GM06990 (cell line): ENCODE data around the gene PARVA.

Source experiments
- DNase-seq: peaks from one replicate; pipeline ENCODE4 v3.0.0-alpha.2; 2011; ENCODE audit not compliant: insufficient read length; ENCODE audit errors: extremely low read depth
- H3K27me3 ChIP-seq: replicated peaks from 2 replicates; pipeline ENCODE4 v1.6.0; 2011; ENCODE audit warnings: low read length; ENCODE audit not compliant: control insufficient read depth, insufficient read depth
- H3K36me3 ChIP-seq: 2 replicates; pipeline ENCODE4 v1.5.1; 2011; ENCODE audit warnings: low read length; ENCODE audit not compliant: control insufficient read depth, insufficient read depth
- H3K4me3 ChIP-seq: replicated peaks from 2 replicates; pipeline ENCODE4 v1.5.1; 2011; ENCODE audit warnings: low read depth, mild to moderate bottlenecking, control low read depth, low read length
- TF ChIP-seq, protein P1 (sequence below): IDR thresholded peaks from 2 replicates; pipeline ENCODE4 v1.5.1; 2011; ENCODE audit warnings: low read length, control low read depth, mild to moderate bottlenecking, inconsistent platforms; ENCODE audit not compliant: insufficient read depth, poor library complexity, severe bottlenecking

PARVA gene

DNA sequence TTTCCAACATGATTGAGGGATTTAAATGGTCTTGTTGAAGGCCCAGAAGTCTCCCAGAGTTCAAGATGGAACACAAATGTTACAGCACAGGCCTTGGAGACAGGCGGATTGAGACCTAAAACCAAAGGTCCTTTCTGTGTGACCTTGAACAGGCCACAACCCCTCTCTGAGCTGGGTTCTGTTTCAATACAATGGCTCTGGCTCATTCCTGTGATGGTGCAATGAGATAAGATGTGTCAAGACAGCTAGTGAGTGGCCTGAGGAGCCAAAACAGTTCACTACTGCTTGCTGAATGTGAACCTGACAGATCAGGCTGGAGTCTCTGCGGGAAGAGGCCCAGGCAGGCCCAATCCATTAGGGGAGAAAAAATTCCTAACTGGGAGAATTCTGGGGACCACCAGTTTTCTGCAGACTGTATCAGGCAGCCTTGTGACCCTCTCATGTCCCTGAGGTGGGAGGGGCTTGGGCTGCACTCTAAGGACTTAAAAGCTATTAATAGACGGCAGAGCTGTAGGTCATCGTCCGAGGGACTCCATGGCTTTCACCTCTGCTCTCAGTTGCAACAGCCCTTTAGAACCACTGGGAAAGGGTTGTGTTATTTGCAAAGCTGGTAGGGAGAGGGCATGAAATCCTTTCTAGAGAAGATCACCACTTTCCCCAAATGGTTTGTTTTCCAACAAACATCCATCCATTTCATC lies 170.7 kb downstream of the PARVA start:
- H3K27me3 ChIP-seq: no peaks in the 10 kb centered on the region; the same call in none of the 2 replicates
- no peak for DNase-seq
- H3K4me3 ChIP-seq: no peak overlapping the region
- TF ChIP-seq, protein P1, sequence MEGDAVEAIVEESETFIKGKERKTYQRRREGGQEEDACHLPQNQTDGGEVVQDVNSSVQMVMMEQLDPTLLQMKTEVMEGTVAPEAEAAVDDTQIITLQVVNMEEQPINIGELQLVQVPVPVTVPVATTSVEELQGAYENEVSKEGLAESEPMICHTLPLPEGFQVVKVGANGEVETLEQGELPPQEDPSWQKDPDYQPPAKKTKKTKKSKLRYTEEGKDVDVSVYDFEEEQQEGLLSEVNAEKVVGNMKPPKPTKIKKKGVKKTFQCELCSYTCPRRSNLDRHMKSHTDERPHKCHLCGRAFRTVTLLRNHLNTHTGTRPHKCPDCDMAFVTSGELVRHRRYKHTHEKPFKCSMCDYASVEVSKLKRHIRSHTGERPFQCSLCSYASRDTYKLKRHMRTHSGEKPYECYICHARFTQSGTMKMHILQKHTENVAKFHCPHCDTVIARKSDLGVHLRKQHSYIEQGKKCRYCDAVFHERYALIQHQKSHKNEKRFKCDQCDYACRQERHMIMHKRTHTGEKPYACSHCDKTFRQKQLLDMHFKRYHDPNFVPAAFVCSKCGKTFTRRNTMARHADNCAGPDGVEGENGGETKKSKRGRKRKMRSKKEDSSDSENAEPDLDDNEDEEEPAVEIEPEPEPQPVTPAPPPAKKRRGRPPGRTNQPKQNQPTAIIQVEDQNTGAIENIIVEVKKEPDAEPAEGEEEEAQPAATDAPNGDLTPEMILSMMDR: no peak
- H3K36me3 ChIP-seq: no peaks in the 10 kb centered on the region

DNA sequence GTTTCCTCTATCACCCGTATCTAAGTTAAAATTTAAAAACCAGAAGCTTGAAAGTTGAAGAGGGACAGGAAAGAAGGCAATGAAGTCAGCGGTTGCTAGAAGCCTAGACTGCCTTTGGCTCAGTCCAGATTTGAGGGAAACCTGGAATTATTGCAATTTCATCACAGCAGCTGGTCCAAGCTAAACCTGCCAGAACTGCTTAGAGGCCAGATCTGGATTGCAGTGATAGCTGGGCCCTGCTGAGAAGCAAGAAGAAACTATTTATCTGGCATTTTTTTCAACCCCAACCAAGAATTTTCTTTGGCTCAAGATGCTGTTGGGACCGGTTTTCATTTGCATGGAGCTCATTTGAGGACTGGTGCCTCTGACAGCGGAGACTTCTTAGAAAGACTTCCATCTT lies 175.3 kb downstream of the PARVA start:
- DNase-seq: no peak
- Histone ChIP-seq H3K4me3 (no peak overlapping the region), H3K27me3 (no peaks in the 10 kb centered on the region; the same call in none of the 2 replicates), H3K36me3 (no peaks in the 10 kb centered on the region)
- TF ChIP-seq, protein P1: no peak

- no peak for DNase-seq
- H3K36me3 ChIP-seq: no peaks in the 10 kb centered on the region
- TF ChIP-seq, protein P1: no peak
- no peaks in the 10 kb centered on the region; the same call in none of the 2 replicates for H3K27me3 ChIP-seq
- no peak overlapping the region for H3K4me3 ChIP-seq
Observed at GRCh38 chr11:12554122-12554521, 176.8 kb downstream of the PARVA start.

DNA sequence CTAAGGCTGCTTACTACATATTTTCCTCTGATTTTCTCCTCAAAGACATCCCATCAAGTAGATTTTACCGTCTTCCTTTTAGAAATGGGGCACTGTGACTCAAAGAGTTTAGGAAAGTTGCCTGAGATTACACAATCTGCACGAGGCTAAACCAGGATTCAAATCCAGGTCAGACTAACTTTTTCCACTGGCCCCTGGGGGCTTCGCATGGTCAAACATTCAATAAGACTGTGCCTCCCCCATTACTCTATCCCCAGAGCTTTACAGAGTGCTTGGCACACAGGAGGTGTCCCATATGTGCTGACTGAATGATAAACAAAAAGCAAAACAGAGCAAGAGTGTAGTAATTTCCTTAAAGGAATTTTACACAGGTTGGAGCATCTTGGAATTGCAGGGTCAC lies 178.8 kb downstream of the PARVA start:
- TF ChIP-seq, protein P1: no peak
- no peaks in the 10 kb centered on the region; the same call in 1 of the 2 replicates for H3K27me3 ChIP-seq
- H3K4me3 ChIP-seq: no peak overlapping the region
- no peak for DNase-seq
- no peaks in the 10 kb centered on the region for H3K36me3 ChIP-seq

GRCh38 chr11:12556788-12557384 lies 179.5 kb downstream of the PARVA start:
- no peaks in the 10 kb centered on the region for H3K36me3 ChIP-seq
- no peak for DNase-seq
- TF ChIP-seq, protein P1: no peak
- no peak overlapping the region for H3K4me3 ChIP-seq
- no peaks in the 10 kb centered on the region for H3K27me3 ChIP-seq
